ENCODE data around the gene GALT.

The GALT gene

DNA sequence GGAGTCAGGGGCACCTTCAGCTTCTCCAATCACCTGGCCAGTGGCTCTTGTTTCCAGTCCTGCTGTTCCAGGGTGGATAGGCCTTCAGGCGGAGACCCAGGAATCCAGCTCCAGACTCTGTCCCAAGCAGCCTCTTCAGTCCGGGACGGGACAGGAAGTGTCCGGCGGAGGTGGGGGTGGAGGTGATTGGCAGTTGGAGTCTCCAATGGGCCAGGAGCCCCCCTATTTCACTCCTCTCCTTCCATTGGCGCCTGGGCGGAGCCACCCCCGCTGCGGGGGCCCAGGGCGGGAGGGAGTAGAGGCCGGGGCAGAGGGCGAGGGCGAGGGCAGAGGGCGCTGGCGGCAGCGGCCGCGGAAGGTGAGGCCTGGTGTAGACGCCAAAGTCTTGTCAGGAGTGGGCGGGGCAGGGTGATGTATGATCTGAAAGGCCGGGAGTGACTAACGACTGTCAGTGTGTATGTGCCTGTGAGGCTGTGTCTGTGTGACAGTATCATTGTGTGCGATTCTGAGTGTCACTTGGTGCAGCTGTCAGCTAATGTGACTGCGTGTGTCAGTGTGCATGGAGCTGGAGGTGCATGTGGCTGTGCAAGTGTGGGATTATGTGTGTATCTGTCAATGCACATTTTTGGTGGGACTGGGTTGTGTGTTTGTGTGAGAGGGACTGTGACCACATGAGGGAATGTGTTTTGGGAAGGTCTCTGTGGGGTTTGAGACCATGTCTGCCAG lies 5.6 kb downstream of the GALT start, which contains the start of gene IL11RA:
IL11RA (plus strand) TSS at position 310 of the 726 bp plus-strand sequence. CDS start 3,033 bp downstream, outside the sequence.
- in situ Hi-C loops (cut with MboI; ENCODE audit: low sequenced_read_pairs): loop anchor here (25.0 kb wide), 1 partner anchor 460 kb away; the partner anchor contains the start of genes ATOSB and STOML2

DNA sequence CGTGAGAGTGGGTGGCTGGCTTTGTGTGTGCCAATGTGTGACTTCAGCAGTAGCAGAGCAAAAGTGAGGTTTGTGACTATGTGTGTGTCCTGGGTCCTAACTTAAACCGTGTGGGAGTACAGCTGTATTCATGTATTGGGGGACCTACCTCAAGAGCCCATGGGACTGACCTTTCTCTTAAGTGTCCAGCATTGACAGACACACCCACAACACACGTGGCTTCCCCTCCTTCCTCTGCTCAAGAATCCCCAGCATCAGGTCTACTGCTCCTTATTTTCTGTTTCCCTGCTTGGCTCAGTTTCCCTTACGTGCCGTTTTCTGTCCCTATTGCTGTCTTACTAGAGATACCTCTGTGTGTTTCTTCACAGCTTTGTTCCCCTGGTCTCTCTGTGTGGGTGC lies 6.1 kb downstream of the GALT start:
- in situ Hi-C loops (cut with MboI; ENCODE audit: low sequenced_read_pairs): loop anchor here (25.0 kb wide), 1 partner anchor 460 kb away; the partner anchor contains the start of genes ATOSB and STOML2

DNA sequence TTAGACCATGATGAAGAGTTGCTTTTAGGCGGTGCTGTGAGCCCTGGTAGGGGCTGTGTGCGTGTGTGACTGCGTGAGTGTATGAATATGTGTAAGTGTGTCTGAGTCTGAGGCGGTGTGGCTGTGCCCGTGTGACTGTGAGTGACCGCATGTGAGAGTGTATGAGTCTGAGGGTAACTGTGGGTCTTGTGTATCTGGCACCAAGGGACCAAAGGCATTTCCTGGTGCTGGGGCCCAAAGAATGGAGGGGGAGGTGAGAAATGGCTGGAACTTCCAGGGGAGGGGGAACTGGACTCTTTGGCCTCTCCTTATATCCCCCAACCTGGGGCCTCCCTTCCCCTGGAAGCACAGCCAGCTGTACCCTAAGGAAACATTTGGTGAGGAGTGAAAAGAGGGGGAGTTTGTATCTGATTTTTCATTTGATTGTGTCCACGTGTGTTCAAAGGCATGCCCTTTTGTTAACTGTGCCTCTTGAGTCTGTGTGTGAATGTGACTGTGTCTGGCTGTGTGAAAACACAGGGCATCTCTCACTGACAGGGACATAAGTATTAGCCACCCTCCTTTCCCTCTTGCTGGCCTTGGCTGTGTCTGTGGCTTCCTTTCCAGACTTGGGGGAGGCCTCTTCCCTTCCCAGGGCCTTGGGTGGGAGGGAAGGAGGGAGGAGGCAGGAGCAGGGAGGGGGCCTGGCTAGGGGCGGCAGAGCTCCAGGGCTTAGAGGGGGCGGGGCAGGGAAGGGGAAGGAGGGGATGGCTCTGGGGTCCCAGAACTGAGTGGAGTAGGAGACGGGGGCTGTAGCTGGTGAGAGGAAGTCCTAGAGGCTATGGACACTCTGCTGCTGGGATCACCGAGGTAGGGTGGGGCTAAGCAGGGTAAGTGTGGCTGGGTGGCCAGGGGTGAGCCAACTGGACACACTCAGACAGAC lies 6.9 kb downstream of the GALT start:
- in situ Hi-C loops (cut with MboI; ENCODE audit: low sequenced_read_pairs): loop anchor here (25.0 kb wide), 1 partner anchor 459 kb away; the partner anchor contains the start of genes ATOSB and STOML2

DNA sequence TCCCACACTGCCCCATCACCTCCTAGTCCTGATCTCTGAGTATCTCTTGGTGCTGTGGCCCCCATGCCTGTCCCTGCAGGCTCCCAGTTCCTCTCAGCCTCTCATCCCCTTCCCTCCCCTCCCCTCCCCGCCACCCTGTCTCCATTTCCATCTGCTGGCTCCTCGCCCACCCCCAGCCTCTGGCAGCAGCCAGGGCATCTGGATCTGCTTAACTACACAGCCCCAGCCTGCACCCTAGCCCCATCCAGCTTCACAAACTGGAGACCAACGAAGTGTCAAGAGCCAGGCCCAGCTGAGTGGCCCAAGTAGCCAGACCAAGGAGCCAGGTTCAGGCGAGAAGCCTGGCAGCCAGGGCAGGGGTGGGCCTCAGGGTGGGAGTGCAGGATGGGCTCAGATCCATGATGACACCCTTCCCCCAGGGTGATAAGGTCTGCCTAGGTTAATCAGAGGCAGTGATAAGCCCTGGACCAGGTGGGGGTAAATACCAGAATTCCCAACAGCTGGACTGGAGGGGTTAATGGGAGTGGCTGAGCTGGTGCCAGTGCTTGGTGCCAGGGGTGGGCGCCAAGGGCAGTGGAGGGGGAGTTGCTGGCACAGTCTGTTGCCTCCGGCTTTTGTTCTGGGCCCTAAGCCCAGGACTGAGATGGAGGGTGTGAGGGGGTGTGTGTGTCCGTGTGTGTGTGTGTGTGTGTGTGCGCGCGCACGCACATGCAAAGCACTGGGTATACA lies 8.0 kb downstream of the GALT start:
- in situ Hi-C loops (cut with MboI; ENCODE audit: low sequenced_read_pairs): loop anchor here (25.0 kb wide), 1 partner anchor 458 kb away; the partner anchor contains the start of genes ATOSB and STOML2

DNA sequence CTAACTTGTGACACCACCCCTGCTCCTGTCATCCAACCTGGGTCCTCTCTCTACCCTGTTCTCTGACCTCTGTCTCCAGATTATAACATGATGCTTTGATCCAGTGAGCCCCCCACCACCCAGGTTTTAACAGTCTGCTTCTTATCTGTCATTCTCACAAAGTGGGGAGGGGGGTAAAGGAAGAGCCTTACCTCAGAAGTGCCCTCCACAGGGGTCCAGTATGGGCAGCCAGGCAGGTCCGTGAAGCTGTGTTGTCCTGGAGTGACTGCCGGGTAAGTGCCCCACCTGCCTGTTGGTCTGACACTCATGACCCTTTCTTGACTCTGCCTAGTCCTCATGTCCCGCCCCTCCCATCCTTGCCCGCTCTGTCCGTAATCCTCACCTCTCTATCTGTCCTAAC lies 8.9 kb downstream of the GALT start:
- in situ Hi-C loops (cut with MboI; ENCODE audit: low sequenced_read_pairs): loop anchor here (25.0 kb wide), 1 partner anchor 457 kb away; the partner anchor contains the start of genes ATOSB and STOML2

DNA sequence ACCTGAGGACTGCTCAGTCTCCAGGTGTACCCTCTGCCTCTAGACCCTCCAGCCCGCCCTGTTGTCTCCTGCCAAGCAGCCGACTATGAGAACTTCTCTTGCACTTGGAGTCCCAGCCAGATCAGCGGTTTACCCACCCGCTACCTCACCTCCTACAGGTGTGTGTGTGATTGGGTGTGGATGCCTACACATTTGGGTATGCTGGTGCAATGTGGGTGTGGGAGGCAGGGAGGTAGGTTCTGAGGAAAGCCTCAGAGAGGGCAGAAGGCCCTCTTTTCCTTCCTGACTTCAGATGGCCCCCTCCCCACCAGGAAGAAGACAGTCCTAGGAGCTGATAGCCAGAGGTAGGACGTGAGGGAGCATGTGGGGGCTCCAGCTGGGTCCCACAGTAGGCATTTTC lies 10.5 kb downstream of the GALT start:
- in situ Hi-C loops (cut with MboI; ENCODE audit: low sequenced_read_pairs): loop anchor here (25.0 kb wide), 1 partner anchor 455 kb away; the partner anchor contains the start of genes ATOSB and STOML2

DNA sequence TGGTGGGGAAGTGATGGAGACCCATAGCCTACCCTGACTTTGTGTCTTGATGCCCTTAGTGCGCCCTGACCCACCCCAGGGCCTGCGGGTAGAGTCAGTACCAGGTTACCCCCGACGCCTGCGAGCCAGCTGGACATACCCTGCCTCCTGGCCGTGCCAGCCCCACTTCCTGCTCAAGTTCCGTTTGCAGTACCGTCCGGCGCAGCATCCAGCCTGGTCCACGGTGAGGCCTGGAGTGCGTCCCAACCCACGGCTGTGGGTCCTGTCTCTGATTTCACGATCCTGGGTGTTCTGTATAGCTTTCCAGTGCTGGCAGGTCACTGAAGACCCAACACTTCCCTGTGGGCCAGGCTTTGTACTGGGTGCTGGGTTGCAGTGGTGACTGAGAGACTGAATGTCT lies 12.0 kb downstream of the GALT start:
- in situ Hi-C loops (cut with MboI; ENCODE audit: low sequenced_read_pairs): loop anchor here (25.0 kb wide), 1 partner anchor 454 kb away; the partner anchor contains the start of genes ATOSB and STOML2

DNA sequence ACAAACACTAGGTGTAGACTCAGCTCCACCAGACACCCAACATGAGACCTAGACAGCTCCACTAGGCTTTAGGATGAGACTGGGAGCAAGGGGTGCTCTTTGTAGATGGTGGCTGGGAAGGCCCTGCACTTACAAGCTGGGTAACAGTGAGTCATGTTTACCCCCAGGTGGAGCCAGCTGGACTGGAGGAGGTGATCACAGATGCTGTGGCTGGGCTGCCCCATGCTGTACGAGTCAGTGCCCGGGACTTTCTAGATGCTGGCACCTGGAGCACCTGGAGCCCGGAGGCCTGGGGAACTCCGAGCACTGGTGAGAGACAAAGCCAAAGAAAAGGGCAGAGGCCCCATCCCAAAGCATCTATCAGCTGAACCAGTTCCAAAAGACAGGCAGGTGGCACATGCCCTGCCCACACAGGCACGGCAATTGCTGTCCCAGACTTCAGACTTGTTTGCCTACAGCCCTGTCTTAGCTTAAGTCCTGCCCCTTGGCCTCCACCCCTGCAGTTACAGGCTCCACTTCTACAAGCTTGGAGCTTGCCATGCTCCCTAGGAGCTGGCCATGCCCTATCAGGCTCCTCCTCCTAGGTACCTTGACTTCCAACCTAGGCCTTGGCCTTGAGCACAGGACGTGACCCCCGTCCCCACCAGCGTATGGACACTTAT lies 13.2 kb downstream of the GALT start:
- in situ Hi-C loops (cut with MboI; ENCODE audit: low sequenced_read_pairs): loop anchor here (25.0 kb wide), 1 partner anchor 453 kb away; the partner anchor contains the start of genes ATOSB and STOML2

DNA sequence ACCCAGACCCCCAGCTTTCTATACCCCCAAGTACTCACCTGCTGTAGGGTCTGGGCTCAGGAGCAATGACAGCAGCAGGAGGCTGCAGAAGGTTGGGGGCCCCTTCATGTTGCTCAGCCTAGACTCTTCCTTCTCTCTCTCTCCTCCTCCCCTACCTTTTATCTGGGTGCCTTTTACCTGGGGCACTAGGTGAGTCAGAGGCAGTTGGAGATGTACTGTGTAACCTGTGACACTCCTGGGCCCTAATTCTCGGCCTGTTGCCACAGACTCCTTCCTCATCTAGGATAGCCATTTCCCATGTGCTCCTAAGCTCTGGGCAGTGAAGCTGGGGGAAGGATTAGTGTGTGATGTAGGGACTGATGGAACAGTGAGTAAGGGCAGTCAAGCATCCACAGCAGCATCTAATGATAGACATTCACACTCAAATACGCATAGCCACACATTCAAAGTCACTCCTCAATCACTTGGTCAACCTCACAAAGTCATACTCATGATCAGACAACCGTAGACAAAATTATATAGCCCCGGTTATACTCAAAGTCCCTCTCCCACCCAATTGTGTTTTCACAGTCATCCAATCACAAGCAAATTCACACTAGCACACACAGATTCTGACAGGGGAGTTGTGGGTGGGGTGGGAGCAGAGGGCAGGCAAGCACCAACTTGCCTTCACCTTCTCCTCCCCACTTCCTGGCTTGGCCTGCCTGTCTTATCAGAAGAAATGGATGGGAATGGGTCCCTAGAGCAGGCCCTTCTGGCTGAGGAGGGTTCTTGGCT lies 16.2 kb downstream of the GALT start, which contains the start of gene CCL27:
CCL27 (minus strand) TSS at position 132 of the 777 bp plus-strand sequence; CDS start at position 108, 24 bp downstream.
- in situ Hi-C loops (cut with MboI; ENCODE audit: low sequenced_read_pairs): loop anchor here (25.0 kb wide), 1 partner anchor 450 kb away; the partner anchor contains the start of genes ATOSB and STOML2

DNA sequence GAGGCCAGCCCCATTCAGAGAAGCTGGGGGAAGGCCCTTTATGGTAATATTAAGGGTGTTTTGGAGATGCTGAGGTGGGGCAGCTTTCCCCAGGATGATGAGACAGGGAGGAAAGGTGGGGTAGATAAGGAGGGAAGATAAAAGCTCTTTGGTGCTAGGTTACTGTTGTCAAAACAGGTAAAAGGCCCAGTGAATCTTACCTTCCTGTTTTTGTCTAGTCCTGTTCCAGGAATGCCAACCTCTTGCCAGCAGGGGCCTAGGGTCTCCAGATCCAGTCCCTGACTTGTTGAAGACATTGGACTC lies 16.8 kb downstream of the GALT start:
- in situ Hi-C loops (cut with MboI; ENCODE audit: low sequenced_read_pairs): loop anchor here (25.0 kb wide), 1 partner anchor 449 kb away; the partner anchor contains the start of genes ATOSB and STOML2

DNA sequence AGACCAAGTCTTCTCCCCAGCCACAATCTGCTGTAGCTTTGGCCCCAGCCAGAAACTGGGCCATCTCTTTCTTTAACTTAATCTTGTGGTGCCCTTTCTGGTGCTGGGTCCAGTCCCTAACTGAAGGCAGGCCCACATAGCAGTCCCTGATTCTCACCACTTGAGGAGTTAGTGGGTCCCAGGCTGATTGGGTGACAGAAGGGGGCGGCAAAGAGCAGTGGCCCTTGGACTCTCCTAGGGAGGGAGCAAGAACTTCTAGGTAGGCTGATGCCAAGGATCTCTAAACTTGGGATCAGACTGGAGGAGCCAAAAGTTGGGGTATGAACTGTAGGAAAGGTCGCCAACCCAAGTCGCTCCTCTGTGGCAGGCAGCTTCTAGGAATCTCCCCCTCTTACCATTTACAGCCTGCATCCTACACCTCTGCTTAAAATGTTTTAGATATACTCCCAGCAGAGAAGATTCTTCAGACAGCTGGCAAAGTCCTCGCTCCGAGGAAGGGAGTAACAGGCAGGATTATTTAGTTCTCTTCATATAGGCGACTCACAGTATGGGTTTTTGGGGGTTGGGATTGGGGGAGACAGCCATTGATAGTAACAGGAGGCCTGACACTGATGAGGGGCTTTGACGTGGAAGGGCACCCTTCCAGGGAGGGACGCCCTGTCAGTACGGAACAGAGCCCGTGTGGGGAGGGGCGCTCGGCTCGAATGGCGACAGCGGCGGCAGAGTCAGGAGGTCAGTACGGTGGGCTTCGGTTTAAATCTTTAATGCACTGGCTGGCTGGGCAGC lies 18.0 kb downstream of the GALT start:
- in situ Hi-C loops (cut with MboI; ENCODE audit: low sequenced_read_pairs): loop anchor here (25.0 kb wide), 1 partner anchor 448 kb away; the partner anchor contains the start of genes ATOSB and STOML2

DNA sequence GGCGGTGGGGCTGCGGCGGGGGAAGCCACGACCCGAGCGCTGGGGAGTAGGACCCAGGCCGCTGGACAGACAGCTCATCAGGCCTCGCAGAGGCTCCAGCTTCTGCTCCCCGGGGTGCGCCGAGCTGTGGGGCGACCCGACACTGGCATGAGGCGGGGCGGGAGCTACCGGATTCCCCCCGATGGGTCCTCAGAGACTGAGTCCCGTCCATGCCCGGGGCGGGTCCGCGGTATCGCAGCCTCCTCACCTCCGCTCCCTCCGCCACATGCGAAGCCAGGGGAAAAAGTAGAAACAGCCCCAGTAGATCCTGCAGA lies 18.5 kb downstream of the GALT start:
- in situ Hi-C loops (cut with MboI; ENCODE audit: low sequenced_read_pairs): loop anchor here (25.0 kb wide), 1 partner anchor 447 kb away; the partner anchor contains the start of genes ATOSB and STOML2

DNA sequence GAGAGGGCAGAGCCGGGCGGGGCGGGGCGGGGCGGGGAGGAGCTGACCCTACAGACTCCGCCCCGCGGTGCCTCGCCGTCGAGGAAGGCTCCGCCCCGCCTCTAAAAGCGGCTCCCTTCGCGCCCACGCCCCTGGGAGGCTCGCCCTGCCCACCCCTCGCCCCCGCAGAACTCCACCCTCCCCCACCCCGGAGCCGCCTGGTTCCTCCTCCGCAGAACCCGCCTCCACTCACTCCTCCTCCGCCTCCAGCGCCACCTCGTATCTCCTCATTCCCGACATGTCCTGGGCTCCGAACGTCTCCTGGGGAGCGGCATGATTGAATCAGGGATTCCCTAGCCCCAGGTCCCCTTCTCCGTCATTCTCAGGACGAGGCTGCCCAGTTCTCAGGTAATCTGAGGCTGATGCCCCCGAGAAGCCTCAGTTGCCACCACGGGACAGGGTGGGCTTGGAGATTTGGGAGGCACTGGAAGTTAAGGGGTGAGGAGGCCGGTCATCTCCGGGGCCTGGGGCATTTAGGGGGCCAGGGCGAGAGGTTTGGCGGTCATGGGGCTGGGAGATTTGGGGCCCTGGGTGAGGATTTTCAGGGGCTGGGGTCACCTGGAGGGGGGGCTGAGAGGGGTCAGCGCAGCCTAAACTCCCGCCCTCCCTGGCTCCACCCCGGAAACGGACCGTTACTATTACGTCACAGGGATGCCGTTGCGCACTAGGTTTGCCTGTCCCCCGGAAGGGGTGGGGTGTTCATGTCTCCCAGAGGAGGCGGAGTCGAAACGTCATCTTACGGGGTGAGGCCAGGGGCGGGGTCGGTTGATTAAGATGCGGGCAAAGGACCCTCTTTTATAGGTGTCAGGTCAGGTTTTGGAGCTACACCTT lies 19.1 kb downstream of the GALT start:
- in situ Hi-C loops (cut with MboI; ENCODE audit: low sequenced_read_pairs): loop anchor here (25.0 kb wide), 1 partner anchor 447 kb away; the partner anchor contains the start of genes ATOSB and STOML2

DNA sequence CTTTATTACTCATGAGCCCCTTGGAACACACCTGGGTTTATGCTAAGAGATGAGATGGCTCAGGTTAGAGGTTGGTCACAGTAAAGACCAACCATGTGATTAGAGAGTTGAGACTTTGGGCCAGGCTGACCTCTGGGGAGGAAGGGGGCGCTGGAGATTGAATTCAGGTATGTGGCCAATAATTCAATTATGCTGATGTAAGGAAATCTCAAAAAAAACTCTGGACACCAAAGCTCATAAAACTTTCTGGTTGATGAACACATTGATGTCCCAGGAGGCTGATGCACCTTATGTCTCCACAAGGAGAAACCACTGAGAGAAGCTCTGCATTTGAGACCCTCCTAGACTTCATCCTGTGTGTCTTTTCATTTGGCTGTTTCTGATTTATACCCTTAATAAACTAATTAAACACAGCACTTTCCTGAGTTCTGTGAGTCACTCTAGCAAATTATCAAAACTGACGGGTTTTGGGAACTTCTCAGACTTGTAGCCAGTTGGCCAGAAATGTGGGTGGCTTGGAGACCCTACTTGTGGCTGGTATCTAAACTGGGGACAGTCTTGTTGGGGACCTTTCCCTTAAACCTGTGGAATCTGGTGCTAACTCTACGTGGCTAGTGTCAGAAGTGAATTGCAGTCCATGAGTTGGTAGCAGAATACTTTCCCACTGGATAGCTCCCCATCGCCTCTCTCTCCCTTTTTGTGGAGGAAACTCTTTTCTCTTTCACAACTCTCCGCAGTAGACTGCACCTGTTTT lies 23.5 kb downstream of the GALT start:
- in situ Hi-C loops (cut with MboI; ENCODE audit: low sequenced_read_pairs): loop anchor here (25.0 kb wide), 1 partner anchor 442 kb away; the partner anchor contains the start of genes ATOSB and STOML2

DNA sequence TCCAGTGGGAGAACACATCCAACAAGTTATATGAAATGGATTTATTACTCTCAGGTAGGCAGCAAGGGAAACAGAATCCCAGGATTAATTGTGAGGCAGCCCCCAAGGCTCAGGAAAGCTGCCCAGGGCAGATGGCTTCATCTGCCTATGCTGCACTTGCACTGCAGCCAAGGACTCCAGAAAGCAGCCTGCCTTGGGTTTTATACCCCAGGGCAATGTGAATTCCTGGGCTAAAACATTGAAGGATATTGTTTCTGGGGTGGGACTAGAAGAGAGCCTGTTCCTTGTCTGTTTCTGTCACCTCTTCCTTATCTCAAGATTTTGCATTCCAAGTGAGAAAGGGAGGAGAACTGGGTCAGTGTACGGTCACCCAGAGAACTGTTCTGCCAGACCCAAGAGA lies 24.8 kb downstream of the GALT start:
- in situ Hi-C loops (cut with MboI; ENCODE audit: low sequenced_read_pairs): loop anchor here (25.0 kb wide), 1 partner anchor 441 kb away; the partner anchor contains the start of genes ATOSB and STOML2

DNA sequence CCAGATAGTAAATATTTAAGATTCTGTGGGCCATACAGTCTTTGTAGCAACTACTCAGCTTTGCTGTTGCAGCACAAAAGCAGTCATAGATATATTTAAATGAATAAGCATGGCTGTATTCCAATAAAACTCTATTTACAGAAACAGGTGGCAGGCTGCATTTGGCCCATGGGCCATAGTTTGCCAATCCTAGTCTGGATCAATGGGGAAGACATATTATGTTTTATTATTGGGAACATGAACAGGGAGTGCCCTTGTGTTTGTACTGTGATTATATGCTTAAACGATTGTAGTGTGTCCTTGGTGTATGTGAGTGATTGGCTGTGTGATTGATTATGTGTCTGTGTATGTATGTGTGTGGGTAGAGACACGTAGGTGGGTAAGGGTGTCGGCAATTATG lies 28.0 kb downstream of the GALT start:
- in situ Hi-C loops (cut with MboI; ENCODE audit: low sequenced_read_pairs): loop anchor here (25.0 kb wide), 1 partner anchor 438 kb away; the partner anchor contains the start of genes ATOSB and STOML2
